Osteocyte (in vitro differentiated cells): ENCODE data around the gene PIP5K1B. TPM values are rescaled to one million over a fixed set of nuclear protein-coding genes. Genes with fewer than 3 reads are reported as not detected.

Experiments
- DNase-seq: peaks from one replicate; pipeline ENCODE4 v3.0.0; 2021; ENCODE audit warnings: mixed read lengths; ENCODE audit not compliant: unreplicated experiment; ENCODE audit errors: extremely low spot score
- H3K27ac Mint-ChIP-seq: one replicate; pipeline ENCODE4 v1.8.0; 2021; ENCODE audit warnings: mild to moderate bottlenecking, mixed read lengths; ENCODE audit not compliant: unreplicated experiment
- H3K27me3 Mint-ChIP-seq: one replicate; pipeline ENCODE4 v1.8.0; 2021; ENCODE audit warnings: mixed read lengths; ENCODE audit not compliant: unreplicated experiment
- H3K36me3 Mint-ChIP-seq: one replicate; pipeline ENCODE4 v1.8.0; 2021; ENCODE audit warnings: mixed read lengths; ENCODE audit not compliant: unreplicated experiment
- H3K4me1 Mint-ChIP-seq: one replicate; pipeline ENCODE4 v1.8.0; 2021; ENCODE audit warnings: mixed read lengths; ENCODE audit not compliant: unreplicated experiment
- H3K4me3 Mint-ChIP-seq: one replicate; pipeline ENCODE4 v1.8.0; 2021; ENCODE audit warnings: mild to moderate bottlenecking, moderate library complexity, mixed read lengths; ENCODE audit not compliant: unreplicated experiment
- H3K9me3 Mint-ChIP-seq: one replicate; pipeline ENCODE4 v1.8.0; 2021; ENCODE audit warnings: mixed read lengths; ENCODE audit not compliant: unreplicated experiment
- CTCF ChIP-seq: fragments of 200-600 bp; sonication (generic); IDR thresholded peaks from 2 replicates; pipeline ENCODE4 v1.5.0; 2021; ENCODE audit warnings: antibody characterized with exemption, mild to moderate bottlenecking, moderate library complexity
- total RNA-seq: library from RNA; stranded (reverse); gene quantifications from 2 replicates; pipeline ENCODE4 v1.2.1, GENCODE V29; 2021

The PIP5K1B gene
- total RNA-seq, 1 donor from 2014 or later = not detected

- TF ChIP-seq CTCF = no peak
- peaks cover 3% of the 10 kb centered on the region for H3K4me1 Mint-ChIP-seq
- DNase-seq = no peak
- H3K27ac Mint-ChIP-seq = no peak overlapping the region
- no peaks in the 10 kb centered on the region for H3K36me3 Mint-ChIP-seq
- H3K9me3 Mint-ChIP-seq = no peaks in the 10 kb centered on the region
- peaks cover 16% of the 10 kb centered on the region for H3K27me3 Mint-ChIP-seq
- no peak overlapping the region for H3K4me3 Mint-ChIP-seq
These were observed 73.6 kb downstream of the PIP5K1B start for GRCh38 chr9:68778635-68779034.

GRCh38 chr9:68779558-68780379, 74.7 kb downstream of the PIP5K1B start:
- DNase-seq = peak; percentile 98
- no peak overlapping the region for H3K27ac Mint-ChIP-seq
- H3K36me3 Mint-ChIP-seq = no peaks in the 10 kb centered on the region
- H3K27me3 Mint-ChIP-seq = peaks cover 8% of the 10 kb centered on the region
- H3K9me3 Mint-ChIP-seq = no peaks in the 10 kb centered on the region
- peak; percentile 44 for TF ChIP-seq CTCF
- peaks cover 3% of the 10 kb centered on the region for H3K4me1 Mint-ChIP-seq
- H3K4me3 Mint-ChIP-seq = no peak overlapping the region

- no peak for TF ChIP-seq CTCF
- no peak overlapping the region for H3K27ac Mint-ChIP-seq
- no peak for DNase-seq
- no peak overlapping the region for H3K4me3 Mint-ChIP-seq
- peaks cover 3% of the 10 kb centered on the region for H3K4me1 Mint-ChIP-seq
- no peaks in the 10 kb centered on the region for H3K9me3 Mint-ChIP-seq
- peaks cover 5% of the 10 kb centered on the region for H3K27me3 Mint-ChIP-seq
- no peaks in the 10 kb centered on the region for H3K36me3 Mint-ChIP-seq
These were observed 75.3 kb downstream of the PIP5K1B start for GRCh38 chr9:68780380-68780712.

DNA sequence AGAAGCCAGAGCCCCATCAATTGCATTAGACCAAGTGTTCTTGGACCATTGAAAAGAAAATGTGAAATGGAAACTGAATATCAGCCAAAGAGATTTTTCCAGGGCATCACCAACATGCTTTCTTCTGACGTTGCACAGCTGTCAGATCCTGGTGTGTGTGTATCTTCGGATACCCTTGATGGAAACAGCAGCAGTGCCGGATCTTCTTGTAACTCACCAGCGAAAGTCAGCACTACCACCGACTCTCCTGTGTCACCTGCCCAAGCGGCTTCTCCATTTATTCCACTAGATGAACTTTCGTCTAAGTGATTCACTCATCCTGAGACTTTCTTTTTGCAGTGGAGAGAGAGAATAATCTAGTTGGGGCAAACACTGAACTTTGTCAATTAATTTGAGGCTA, 75.7 kb downstream of the PIP5K1B start:
- H3K27me3 Mint-ChIP-seq = peaks cover under 1% of the 10 kb centered on the region
- H3K36me3 Mint-ChIP-seq = no peaks in the 10 kb centered on the region
- no peak overlapping the region for H3K27ac Mint-ChIP-seq
- no peak for TF ChIP-seq CTCF
- H3K4me3 Mint-ChIP-seq = no peak overlapping the region
- no peak for DNase-seq
- peaks cover 3% of the 10 kb centered on the region for H3K4me1 Mint-ChIP-seq
- no peaks in the 10 kb centered on the region for H3K9me3 Mint-ChIP-seq

DNA sequence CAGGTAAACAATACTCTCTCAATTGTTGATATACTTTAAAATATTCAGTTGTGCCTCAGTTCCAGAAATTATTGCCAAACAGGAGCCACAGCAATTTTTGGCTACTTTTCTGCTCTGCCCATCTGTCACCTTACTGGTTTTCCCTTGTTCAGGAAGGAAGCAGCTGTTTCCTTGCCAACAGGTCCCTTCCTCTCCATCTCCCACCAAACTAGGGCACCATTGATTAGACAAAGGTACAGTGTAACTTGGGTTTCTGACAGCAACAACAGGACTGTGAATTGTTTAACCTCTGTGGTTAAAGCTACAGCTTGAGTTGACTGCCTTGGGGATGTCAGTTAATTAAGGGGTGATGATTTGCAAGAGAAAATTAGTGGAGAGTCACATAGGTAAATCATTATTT, 76.9 kb downstream of the PIP5K1B start:
- no peak for DNase-seq
- H3K9me3 Mint-ChIP-seq = no peaks in the 10 kb centered on the region
- no peak overlapping the region for H3K27ac Mint-ChIP-seq
- TF ChIP-seq CTCF = no peak
- H3K27me3 Mint-ChIP-seq = no peaks in the 10 kb centered on the region
- H3K4me3 Mint-ChIP-seq = no peak overlapping the region
- H3K36me3 Mint-ChIP-seq = no peaks in the 10 kb centered on the region
- peaks cover 3% of the 10 kb centered on the region for H3K4me1 Mint-ChIP-seq
